ENCODE results near the gene MMP21. TPM values are rescaled to one million over a fixed set of nuclear protein-coding genes. Genes with fewer than 3 reads are reported as not detected.

The MMP21 gene
- polyA plus RNA-seq, 3 donors, result 0.28 TPM; not detected in 2

DNA sequence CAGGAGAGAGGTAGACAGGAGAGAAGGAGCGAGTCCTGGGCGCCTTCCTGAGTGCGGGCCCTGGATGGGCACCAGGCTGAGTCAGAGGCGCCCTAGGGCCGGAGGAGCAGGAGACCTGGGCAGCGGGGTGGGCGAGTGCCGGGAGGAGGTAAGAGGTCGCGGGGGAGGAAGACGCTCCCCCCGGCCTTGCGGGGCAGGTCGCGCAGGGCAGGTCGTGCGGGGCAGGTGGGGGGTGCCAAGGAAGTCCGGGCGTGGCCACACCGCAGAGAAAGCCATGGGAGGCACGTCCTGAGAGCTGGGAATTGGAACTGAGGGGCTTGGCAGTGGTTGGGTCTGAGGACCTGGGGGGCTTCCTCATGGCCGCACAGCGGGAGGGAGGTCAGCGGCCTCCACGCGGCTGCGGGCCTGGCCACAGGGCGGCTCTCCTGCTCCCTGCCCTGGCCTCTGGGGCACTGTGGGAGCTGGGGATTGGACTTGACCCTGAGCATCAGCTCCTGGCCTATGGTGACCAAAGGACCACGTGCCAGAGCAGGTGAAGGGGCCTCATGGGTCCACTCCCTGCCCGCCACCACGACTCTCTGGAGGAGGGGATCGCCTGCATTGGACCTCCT lies 935 bp downstream of the MMP21 start:
- H3K27ac Mint-ChIP-seq, result no peak overlapping the region
- H3K79me2 ChIP-seq (ENCODE audit: insufficient read depth, low read length), result no peaks in the 10 kb centered on the region

DNA sequence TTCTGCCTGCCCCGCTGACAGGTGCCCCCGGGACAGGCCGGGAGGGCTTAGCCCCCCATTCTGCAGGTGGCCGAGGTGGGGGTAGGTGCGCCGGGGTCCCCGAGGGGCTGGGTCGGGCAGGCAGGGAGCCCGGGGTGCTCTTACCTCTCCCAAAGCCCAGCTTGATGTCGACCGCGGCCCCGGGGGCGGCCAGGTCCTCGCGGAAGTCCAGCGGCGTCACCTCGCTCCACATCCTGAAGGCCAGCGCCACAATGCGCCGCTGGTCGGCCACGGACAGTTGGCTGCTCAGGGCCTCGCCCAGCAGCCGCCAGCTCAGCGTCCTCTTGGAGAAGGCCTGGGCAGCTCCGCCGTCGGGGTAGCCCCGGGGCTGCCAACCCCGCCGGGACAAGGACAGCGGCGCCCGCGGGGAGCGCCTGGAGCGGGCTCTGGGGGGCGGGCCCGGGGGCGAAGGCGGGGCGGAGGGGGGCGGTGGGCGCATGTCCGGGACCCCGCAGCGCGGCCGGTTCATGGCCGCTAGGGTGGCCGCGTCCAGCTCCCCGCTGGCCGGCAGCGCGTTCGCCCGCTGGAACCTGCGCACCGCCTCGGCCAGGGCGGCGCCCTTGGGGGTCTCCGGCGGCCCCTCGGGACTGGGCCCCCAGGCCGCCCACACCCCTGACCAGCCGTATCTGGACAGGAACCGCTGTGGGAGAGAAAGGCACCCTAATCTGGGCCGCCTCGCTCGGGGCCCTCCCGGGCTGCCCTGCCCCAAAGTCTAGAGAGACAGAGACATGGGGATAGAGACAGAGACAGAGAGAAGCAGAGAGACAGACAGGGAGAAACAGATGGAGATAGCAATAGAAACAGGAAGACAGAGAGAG lies 1.7 kb downstream of the MMP21 start:
- Histone ChIP-seq H3K4me2 (replicated peaks; ENCODE audit: extremely low read depth, low read length, poor library complexity, severe bottlenecking) (no peak overlapping the region), H3K9ac (ENCODE audit: insufficient read depth, low read length, poor library complexity, severe bottlenecking) (no peak overlapping the region), H3K4me3 (replicated peaks in 1 of 3; ENCODE audit: low read depth in 2 of 3, low read length in 3 of 3) (no peak overlapping the region), H3K27me3 (ENCODE audit: control insufficient read depth in 2 of 2, insufficient read depth in 2 of 2, low read length in 2 of 2) (no peaks in the 10 kb centered on the region), H4K20me1 (ENCODE audit: insufficient read depth, low read length) (no peaks in the 10 kb centered on the region), H3K4me1 (ENCODE audit: control insufficient read depth in 1 of 2, insufficient read depth in 2 of 2, low read length in 2 of 2) (no peaks in the 10 kb centered on the region), H3K27ac (ENCODE audit: low read depth in 1 of 2, low read length in 2 of 2) (no peak overlapping the region), H3K9me3 (replicated peaks in 1 of 2; ENCODE audit: control insufficient read depth in 1 of 2, insufficient read depth in 1 of 2, low read length in 2 of 2) (no peaks in the 10 kb centered on the region), H2AFZ (ENCODE audit: insufficient read depth, low read depth, low read length, poor library complexity, severe bottlenecking) (no peak overlapping the region), H3K36me3 (replicated peaks in 1 of 2; ENCODE audit: control insufficient read depth in 1 of 2, insufficient read depth in 2 of 2, low read length in 2 of 2) (no peaks in the 10 kb centered on the region), H3K79me2 (ENCODE audit: insufficient read depth, low read length) (no peaks in the 10 kb centered on the region)
- Mint-ChIP-seq H3K36me3 (peaks cover 6 to 8% of the 10 kb centered on the region in 2 donors), H3K27ac (no peak overlapping the region), H3K4me3 (no peak overlapping the region), H3K27me3 (ENCODE audit: low read depth in 3 of 3) (peaks cover 4 to 16% (median 6%) of the 10 kb centered on the region in 3 donors), H3K9me3 (peaks cover 0 to 4% (median 2%) of the 10 kb centered on the region in 7 donors), H3K4me1 (no peaks in the 10 kb centered on the region)
- intact Hi-C loops (cut with micrococcal nuclease), result no loop called here
- TF ChIP-seq, protein P1, sequence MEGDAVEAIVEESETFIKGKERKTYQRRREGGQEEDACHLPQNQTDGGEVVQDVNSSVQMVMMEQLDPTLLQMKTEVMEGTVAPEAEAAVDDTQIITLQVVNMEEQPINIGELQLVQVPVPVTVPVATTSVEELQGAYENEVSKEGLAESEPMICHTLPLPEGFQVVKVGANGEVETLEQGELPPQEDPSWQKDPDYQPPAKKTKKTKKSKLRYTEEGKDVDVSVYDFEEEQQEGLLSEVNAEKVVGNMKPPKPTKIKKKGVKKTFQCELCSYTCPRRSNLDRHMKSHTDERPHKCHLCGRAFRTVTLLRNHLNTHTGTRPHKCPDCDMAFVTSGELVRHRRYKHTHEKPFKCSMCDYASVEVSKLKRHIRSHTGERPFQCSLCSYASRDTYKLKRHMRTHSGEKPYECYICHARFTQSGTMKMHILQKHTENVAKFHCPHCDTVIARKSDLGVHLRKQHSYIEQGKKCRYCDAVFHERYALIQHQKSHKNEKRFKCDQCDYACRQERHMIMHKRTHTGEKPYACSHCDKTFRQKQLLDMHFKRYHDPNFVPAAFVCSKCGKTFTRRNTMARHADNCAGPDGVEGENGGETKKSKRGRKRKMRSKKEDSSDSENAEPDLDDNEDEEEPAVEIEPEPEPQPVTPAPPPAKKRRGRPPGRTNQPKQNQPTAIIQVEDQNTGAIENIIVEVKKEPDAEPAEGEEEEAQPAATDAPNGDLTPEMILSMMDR (IDR thresholded peaks at IDR 0.05), result no peak
- WGBS (ENCODE audit: insufficient coverage), result 64% methylated on average over 70 of the region's 75 CpGs
- no peak for DNase-seq

More for the DNA sequence above, 935 bp downstream of the MMP21 start:
- Histone ChIP-seq H2AFZ (ENCODE audit: insufficient read depth, low read depth, low read length, poor library complexity, severe bottlenecking) (no peak overlapping the region), H3K9me3 (replicated peaks in 1 of 2; ENCODE audit: control insufficient read depth in 1 of 2, insufficient read depth in 1 of 2, low read length in 2 of 2) (no peaks in the 10 kb centered on the region), H3K9ac (ENCODE audit: insufficient read depth, low read length, poor library complexity, severe bottlenecking) (no peak overlapping the region), H4K20me1 (ENCODE audit: insufficient read depth, low read length) (no peaks in the 10 kb centered on the region), H3K4me3 (replicated peaks in 1 of 3; ENCODE audit: low read depth in 2 of 3, low read length in 3 of 3) (no peak overlapping the region), H3K27ac (ENCODE audit: low read depth in 1 of 2, low read length in 2 of 2) (no peak overlapping the region), H3K27me3 (ENCODE audit: control insufficient read depth in 2 of 2, insufficient read depth in 2 of 2, low read length in 2 of 2) (no peaks in the 10 kb centered on the region), H3K36me3 (replicated peaks in 1 of 2; ENCODE audit: control insufficient read depth in 1 of 2, insufficient read depth in 2 of 2, low read length in 2 of 2) (no peaks in the 10 kb centered on the region), H3K4me2 (replicated peaks; ENCODE audit: extremely low read depth, low read length, poor library complexity, severe bottlenecking) (no peak overlapping the region), H3K4me1 (ENCODE audit: control insufficient read depth in 1 of 2, insufficient read depth in 2 of 2, low read length in 2 of 2) (no peaks in the 10 kb centered on the region)
- Mint-ChIP-seq H3K27me3 (ENCODE audit: low read depth in 3 of 3) (peaks cover 6 to 16% (median 6%) of the 10 kb centered on the region in 3 donors), H3K36me3 (peaks cover under 1% of the 10 kb centered on the region in 2 donors), H3K9me3 (peaks cover 0 to 6% (median 3%) of the 10 kb centered on the region in 7 donors), H3K4me1 (no peaks in the 10 kb centered on the region), H3K4me3 (no peak overlapping the region)
- no peak for DNase-seq
- 94% methylated on average over 30 of the region's 32 CpGs for WGBS (ENCODE audit: insufficient coverage)
- intact Hi-C loops (cut with micrococcal nuclease), result no loop called here
- TF ChIP-seq, protein P1 (IDR thresholded peaks at IDR 0.05), result no peak

Data from CD14-positive monocyte (primary cell).